ENCODE measurements around the gene REC114. TPM values are rescaled to one million over a fixed set of nuclear protein-coding genes. Genes with fewer than 3 reads are reported as not detected.

The REC114 gene
- total and polyA plus RNA-seq, 2 experiments from 2014 or later, result not detected

DNA sequence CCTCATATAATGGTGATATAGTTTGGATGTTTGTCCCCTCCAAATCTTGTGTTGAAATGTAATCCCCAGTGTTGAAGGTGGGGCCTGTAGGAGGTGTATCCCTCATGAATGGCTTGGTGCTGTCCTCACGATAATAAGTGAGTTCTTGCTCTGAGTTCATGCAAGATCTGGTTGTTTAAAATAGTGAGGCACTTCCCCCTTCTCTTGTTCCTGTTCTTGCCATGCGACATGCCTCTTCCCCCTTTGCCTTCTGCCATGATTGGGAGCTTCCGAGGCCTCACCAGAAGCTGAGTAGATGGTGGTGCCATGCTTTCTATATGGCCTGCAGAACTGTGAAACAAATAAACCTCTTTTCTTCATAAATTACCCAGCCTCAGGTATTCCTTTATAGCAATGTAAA is 39.2 kb downstream of the REC114 start:
- Histone ChIP-seq H3K27me3 (ENCODE audit: insufficient read depth) (no peaks in the 10 kb centered on the region), H3K27ac (ENCODE audit: low read depth) (no peak overlapping the region), H4K20me1 (replicated peaks; ENCODE audit: insufficient read depth) (no peaks in the 10 kb centered on the region), H3K4me2 (no peak overlapping the region), H3F3A (replicated peaks; ENCODE audit: low read depth) (no peaks in the 10 kb centered on the region), H3K9me2 (ENCODE audit: insufficient read depth) (no peaks in the 10 kb centered on the region), H3K4me3 (no peak overlapping the region), H3K4me1 (ENCODE audit: insufficient read depth) (no peaks in the 10 kb centered on the region), H2AFZ (no peak overlapping the region), H3K36me3 (ENCODE audit: insufficient read depth) (no peaks in the 10 kb centered on the region), H3K79me2 (replicated peaks; ENCODE audit: insufficient read depth) (no peaks in the 10 kb centered on the region)
- no peaks in the 10 kb centered on the region; the same call in 2 of the 3 replicates for H3K9me3 Mint-ChIP-seq
- DNase-seq (ENCODE audit: low spot score), result no peak
- TF ChIP-seq, protein P1, sequence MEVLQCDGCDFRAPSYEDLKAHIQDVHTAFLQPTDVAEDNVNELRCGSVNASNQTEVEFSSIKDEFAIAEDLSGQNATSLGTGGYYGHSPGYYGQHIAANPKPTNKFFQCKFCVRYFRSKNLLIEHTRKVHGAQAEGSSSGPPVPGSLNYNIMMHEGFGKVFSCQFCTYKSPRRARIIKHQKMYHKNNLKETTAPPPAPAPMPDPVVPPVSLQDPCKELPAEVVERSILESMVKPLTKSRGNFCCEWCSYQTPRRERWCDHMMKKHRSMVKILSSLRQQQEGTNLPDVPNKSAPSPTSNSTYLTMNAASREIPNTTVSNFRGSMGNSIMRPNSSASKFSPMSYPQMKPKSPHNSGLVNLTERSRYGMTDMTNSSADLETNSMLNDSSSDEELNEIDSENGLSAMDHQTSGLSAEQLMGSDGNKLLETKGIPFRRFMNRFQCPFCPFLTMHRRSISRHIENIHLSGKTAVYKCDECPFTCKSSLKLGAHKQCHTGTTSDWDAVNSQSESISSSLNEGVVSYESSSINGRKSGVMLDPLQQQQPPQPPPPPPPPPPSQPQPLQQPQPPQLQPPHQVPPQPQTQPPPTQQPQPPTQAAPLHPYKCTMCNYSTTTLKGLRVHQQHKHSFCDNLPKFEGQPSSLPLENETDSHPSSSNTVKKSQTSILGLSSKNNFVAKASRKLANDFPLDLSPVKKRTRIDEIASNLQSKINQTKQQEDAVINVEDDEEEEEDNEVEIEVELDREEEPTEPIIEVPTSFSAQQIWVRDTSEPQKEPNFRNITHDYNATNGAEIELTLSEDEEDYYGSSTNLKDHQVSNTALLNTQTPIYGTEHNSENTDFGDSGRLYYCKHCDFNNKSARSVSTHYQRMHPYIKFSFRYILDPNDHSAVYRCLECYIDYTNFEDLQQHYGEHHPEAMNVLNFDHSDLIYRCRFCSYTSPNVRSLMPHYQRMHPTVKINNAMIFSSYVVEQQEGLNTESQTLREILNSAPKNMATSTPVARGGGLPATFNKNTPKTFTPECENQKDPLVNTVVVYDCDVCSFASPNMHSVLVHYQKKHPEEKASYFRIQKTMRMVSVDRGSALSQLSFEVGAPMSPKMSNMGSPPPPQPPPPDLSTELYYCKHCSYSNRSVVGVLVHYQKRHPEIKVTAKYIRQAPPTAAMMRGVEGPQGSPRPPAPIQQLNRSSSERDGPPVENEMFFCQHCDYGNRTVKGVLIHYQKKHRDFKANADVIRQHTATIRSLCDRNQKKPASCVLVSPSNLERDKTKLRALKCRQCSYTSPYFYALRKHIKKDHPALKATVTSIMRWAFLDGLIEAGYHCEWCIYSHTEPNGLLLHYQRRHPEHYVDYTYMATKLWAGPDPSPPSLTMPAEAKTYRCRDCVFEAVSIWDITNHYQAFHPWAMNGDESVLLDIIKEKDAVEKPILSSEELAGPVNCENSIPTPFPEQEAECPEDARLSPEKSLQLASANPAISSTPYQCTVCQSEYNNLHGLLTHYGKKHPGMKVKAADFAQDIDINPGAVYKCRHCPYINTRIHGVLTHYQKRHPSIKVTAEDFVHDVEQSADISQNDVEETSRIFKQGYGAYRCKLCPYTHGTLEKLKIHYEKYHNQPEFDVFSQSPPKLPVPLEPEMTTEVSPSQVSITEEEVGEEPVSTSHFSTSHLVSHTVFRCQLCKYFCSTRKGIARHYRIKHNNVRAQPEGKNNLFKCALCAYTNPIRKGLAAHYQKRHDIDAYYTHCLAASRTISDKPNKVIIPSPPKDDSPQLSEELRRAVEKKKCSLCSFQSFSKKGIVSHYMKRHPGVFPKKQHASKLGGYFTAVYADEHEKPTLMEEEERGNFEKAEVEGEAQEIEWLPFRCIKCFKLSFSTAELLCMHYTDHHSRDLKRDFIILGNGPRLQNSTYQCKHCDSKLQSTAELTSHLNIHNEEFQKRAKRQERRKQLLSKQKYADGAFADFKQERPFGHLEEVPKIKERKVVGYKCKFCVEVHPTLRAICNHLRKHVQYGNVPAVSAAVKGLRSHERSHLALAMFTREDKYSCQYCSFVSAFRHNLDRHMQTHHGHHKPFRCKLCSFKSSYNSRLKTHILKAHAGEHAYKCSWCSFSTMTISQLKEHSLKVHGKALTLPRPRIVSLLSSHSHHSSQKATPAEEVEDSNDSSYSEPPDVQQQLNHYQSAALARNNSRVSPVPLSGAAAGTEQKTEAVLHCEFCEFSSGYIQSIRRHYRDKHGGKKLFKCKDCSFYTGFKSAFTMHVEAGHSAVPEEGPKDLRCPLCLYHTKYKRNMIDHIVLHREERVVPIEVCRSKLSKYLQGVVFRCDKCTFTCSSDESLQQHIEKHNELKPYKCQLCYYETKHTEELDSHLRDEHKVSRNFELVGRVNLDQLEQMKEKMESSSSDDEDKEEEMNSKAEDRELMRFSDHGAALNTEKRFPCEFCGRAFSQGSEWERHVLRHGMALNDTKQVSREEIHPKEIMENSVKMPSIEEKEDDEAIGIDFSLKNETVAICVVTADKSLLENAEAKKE (CRISPR knock-in tag; IDR thresholded peaks at IDR 0.05), result no peak
- TF ChIP-seq EZH2phosphoT487 (IDR thresholded peaks at IDR 0.05; ENCODE audit: unreplicated experiment), result no peak
- TF ChIP-seq, protein P2, sequence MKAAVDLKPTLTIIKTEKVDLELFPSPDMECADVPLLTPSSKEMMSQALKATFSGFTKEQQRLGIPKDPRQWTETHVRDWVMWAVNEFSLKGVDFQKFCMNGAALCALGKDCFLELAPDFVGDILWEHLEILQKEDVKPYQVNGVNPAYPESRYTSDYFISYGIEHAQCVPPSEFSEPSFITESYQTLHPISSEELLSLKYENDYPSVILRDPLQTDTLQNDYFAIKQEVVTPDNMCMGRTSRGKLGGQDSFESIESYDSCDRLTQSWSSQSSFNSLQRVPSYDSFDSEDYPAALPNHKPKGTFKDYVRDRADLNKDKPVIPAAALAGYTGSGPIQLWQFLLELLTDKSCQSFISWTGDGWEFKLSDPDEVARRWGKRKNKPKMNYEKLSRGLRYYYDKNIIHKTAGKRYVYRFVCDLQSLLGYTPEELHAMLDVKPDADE (IDR thresholded peaks at IDR 0.05), result no peak
- H3K4me1 Mint-ChIP-seq, result no peaks in the 10 kb centered on the region
- H3K4me3 Mint-ChIP-seq, result no peak overlapping the region
- no peak for ATAC-seq
- no peak overlapping the region for H3K27ac Mint-ChIP-seq
- H3K36me3 Mint-ChIP-seq (ENCODE audit: low read depth), result no peaks in the 10 kb centered on the region
- peaks cover 2% of the 10 kb centered on the region for H3K27me3 Mint-ChIP-seq (ENCODE audit: insufficient read depth, low read depth, poor library complexity)

GRCh38 chr15:73483053-73483452 is 40.1 kb downstream of the REC114 start:
- ATAC-seq (no peak), DNase-seq (ENCODE audit: low spot score) (no peak)
- no peak overlapping the region for H3K4me2 ChIP-seq
- no peaks in the 10 kb centered on the region for H3K27me3 ChIP-seq (ENCODE audit: insufficient read depth)
- H4K20me1 ChIP-seq (replicated peaks; ENCODE audit: insufficient read depth), result no peaks in the 10 kb centered on the region
- TF ChIP-seq ZNF331 (CRISPR knock-in tag; IDR thresholded peaks at IDR 0.05; ENCODE audit: low read depth) (no peak), POLR2AphosphoS5 (IDR thresholded peaks at IDR 0.05; ENCODE audit: low read depth) (no peak), CREB1 (CRISPR knock-in tag; IDR thresholded peaks at IDR 0.05; ENCODE audit: low read depth) (no peak), EZH2 (IDR thresholded peaks at IDR 0.05; ENCODE audit: low read depth, unreplicated experiment) (no peak), EZH2phosphoT487 (IDR thresholded peaks at IDR 0.05; ENCODE audit: unreplicated experiment) (no peak), ZNF114 (CRISPR knock-in tag; IDR thresholded peaks at IDR 0.05) (no peak), STAT1 (IDR thresholded peaks at IDR 0.05; ENCODE audit: unreplicated experiment) (no peak), JUNB (IDR thresholded peaks at IDR 0.05; ENCODE audit: unreplicated experiment) (no peak)
- H3K9me2 ChIP-seq (ENCODE audit: insufficient read depth), result no peaks in the 10 kb centered on the region
- no peaks in the 10 kb centered on the region for H3K4me1 ChIP-seq (ENCODE audit: insufficient read depth)
- no peak overlapping the region for H3K27ac ChIP-seq (ENCODE audit: low read depth)
- H3F3A ChIP-seq (replicated peaks; ENCODE audit: low read depth), result no peaks in the 10 kb centered on the region
- no peak overlapping the region for H2AFZ ChIP-seq
- Mint-ChIP-seq H3K4me1 (no peaks in the 10 kb centered on the region), H3K27me3 (ENCODE audit: insufficient read depth, low read depth, poor library complexity) (peaks cover 2% of the 10 kb centered on the region), H3K4me3 (no peak overlapping the region), H3K9me3 (no peaks in the 10 kb centered on the region; the same call in 2 of the 3 replicates), H3K27ac (no peak overlapping the region), H3K36me3 (ENCODE audit: low read depth) (no peaks in the 10 kb centered on the region)
- no peak overlapping the region for H3K4me3 ChIP-seq
- H3K36me3 ChIP-seq (ENCODE audit: insufficient read depth), result no peaks in the 10 kb centered on the region
- H3K79me2 ChIP-seq (replicated peaks; ENCODE audit: insufficient read depth), result no peaks in the 10 kb centered on the region
